Measurements from ENCODE around the gene SLC22A13.
"Not testable (repeated sequence)": the region's sequence is repeated elsewhere in the genome, so short reads cannot be mapped to it uniquely, and the experiment has no call there.

SLC22A13 gene

DNA sequence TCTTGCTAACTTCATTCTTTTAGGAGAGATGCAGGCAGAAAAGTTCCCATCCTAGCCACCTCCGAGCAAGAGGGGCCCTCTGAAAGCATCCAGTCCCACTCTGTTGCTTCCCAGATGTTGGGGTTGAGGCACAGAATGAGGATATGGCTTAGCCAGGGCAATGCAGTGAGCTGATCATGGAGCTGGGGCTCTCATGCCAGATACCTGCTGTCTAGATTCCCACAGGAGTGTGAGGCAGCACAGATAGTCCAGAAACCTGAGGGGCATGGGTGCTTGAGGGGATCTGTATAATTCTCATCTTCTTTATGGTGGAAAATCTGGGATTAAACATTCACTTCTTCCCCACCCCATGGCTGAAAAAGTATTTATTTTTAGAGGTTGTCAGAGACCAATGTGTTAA, 1.2 kb downstream of the SLC22A13 start:
- DNase-seq: no peak

DNA sequence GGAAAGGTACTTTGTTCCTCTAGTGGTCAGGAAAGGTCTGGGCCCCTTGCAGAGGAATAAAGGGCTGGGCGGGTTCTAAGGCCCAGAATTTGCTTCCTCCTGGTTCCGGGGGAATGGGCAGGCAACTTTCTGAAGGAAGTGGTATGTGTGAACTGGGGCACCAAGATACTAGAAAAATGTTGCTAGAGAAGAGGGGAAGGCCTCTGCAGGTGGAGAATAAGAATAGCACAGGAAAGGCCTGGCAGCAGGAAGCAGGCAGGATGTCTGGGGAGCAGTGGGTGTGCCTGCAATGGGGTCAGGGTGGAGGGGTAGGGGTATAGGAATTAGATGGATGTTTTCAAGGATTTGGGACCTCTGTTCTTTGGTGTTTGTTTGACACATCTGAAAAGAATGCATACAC, 2.0 kb downstream of the SLC22A13 start:
- DNase-seq: no peak

DNA sequence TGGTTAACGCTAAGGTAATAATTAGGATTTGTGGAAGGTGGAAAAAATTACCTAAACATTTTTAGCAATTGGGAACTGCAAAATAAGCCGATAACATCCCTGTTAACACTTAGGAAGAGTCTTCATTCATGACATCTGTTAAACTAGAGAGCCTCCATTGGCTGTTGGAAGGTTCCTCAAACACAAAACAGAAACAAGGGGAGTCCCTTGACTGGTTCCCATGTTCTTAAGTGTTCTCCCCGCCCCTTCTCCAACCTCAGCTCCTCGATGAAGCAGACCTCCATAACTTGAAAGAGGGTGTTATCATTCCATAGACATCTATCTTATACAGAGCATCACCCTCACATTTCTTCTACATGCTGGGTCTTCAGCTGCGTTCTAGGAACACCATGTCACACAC, 2.5 kb downstream of the SLC22A13 start:
- DNase-seq: no peak

DNA sequence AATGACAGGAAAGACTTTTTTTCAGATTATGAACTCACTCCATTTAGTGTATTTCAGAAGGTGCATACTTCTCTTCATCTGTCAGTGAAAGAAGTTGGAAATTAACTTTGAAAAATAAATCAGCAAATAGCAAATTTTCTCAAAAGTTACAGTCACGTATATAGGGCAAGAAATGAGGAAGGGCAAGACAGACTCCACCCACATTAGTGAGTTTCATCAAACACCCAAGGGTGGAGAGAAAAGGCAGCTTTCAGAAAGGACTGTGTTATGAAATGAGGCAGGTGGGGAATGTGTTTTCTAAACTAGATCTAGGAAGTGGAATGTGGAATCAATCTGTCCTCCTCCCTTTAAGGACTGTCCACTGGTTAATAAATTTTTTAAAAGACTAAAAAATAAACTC, 2.9 kb downstream of the SLC22A13 start:
- DNase-seq: no peak

DNA sequence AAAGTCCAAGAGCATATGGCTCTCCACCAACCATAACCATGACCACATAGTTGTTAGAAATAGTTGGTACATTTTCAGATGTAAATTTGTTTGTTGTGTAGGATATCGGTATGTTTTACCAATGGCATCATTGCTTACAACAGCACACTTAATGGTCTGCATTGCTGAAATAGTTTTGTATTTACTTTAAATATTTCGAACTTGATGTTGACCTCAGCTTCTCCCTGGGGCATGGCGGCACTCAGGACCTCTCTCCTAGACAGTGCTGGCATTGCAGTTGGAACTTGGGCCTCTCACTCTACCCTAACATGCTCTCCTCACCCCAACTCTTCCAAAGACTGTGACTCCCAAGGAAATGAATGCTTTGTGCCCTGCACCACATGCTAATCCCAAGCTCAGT, 5.0 kb downstream of the SLC22A13 start:
- no peak for DNase-seq

DNA sequence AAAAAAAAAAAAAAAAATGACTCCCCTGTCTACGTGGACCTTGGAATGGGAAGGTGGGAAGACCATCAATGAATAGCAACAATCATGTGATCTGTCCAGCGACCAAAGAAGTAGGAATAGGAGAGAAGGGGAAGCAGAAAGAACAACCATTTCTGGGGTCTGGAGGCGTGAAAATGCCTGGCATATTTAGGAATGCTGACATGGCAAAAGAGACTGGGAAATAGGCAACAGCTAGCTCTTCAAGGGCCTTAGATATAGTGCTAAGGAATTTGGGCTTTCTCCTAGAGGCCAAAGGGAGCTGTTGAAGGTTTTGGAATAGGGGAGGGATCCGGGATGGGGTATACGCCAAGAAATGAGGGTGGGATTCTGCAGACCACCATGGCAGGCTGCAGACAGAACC, 5.9 kb downstream of the SLC22A13 start:
- DNase-seq: no peak

DNA sequence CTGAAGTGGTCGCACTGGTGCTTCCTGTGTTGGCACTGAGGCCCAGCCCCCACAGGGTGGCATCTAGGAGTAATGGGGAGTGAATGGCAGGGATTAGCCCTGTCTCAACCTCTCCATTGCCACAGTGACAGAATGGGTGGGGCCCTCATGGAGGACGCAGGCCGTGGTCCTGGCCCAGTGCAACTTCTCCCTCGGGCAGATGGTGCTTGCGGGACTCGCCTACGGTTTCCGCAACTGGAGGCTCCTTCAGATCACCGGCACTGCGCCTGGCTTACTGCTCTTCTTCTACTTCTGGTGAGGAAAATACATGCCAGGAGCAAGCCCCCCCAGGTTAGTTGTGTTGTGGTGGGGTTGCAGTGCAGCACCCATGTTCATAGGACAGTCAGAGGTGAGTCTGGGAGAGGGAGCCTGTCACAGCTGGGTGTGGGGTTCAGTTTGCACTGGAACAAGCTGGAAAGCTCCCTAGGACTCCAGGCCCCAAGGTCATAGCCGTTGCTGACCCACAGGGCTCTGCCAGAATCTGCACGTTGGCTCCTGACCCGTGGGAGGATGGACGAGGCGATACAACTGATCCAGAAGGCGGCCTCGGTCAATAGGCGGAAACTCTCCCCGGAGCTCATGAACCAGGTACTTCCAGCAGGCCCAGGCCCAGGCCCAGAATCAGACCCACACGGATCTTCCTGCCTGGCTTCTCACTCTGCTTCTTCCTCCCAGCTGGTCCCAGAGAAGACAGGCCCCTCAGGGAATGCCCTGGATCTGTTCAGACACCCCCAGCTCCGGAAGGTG, 9.4 kb downstream of the SLC22A13 start:
- DNase-seq: no peak

DNA sequence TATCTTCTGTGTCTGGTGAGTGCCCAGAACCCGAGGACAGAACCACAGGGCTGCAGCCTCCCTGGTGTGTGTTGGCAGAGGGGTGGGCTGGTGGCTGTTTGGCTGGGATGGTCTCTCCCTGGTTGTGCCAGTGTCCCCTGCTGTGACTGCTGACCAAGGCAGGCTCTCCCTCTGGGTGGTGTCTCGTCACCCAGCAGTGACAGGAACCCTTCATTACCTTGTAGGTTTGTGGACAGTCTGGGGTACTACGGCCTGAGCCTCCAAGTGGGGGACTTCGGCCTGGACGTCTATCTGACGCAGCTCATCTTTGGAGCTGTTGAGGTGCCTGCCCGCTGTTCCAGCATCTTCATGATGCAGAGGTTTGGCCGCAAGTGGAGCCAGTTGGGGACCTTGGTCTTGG, 10.0 kb downstream of the SLC22A13 start:
- no peak for DNase-seq

DNA sequence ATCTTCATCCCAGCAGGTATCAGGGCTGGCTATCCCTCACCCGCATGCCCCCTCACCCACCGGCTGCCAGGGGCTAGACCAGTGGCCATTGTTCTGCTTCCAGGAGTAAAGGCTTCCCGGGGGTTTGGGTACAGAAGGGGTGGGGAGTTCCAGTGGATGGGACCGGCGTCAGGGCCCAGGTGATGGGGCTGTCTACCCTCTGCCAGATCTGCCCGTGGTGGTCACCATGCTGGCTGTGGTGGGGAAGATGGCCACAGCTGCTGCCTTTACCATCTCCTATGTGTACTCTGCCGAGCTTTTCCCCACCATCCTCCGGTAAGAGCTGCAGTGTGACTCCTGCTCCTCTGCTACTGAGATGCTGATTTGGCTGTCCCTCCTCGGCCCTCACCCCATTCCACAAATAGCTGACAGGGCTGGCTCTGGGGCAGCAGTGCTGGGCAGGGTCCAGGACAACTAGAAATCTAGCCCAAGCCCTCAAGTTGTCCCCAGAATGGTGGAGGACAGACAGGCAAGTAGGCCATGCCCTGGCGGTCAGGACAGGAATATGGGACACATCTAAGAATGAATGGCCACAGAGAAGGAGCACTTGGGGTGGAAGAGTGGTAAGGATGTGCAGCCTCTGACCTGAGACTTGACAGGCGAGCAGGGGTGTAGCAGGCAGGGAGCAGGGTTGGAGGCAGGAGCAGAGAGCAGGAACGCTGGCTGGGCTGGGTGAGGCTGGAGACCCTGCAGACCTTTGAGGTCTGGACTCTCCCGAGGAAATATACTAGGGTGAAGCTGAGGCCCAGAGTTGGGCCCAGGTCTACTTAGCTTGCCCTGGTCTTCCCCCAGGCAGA, 10.7 kb downstream of the SLC22A13 start:
- DNase-seq: no peak

DNA sequence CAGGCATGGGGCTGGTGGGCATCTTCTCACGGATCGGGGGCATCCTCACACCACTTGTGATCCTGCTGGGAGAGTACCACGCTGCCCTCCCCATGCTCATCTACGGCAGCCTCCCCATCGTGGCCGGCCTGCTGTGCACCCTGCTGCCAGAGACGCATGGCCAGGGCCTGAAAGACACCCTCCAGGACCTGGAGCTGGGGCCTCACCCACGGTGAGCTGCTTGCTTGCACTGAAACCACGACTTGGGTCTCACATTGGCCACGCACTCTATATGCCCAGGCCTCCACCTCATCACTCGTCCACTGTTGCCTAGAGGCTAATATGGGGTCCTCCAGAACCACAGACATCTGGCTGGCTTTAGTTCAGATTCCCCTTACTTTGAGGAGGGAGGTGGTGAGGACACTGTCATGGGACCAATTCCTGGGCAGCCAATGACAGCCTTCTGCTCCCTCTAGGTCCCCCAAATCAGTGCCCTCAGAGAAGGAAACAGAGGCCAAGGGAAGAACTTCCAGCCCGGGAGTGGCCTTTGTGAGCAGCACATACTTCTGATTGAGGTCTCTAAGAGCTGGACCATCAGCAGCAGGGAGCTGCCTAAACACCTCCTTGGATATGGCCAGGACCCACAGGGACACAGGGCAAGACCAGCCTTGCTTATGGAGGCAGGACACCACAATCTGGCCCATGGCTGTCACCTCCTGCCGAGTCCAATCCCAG, 11.5 kb downstream of the SLC22A13 start:
- DNase-seq: no peak

DNA sequence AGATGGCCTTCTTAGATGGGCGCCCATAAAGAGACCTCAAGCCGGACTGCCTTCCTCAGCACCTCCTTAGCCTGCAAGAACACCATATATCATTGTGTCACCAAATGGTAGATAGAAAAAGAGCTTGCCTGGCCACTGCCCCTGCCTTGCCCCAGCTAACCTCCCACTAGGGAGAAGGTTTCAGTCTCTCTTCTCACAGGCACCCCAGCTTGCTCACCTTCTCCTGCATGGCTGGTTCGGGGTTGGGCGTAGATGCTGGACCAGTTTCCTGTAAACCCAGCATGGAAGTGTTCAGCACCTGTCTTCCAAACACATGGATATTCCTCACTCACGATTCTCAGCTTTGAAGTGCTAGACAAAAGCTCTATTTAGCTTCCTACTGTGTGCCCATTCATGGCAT, 13.2 kb downstream of the SLC22A13 start:
- no peak for DNase-seq

DNA sequence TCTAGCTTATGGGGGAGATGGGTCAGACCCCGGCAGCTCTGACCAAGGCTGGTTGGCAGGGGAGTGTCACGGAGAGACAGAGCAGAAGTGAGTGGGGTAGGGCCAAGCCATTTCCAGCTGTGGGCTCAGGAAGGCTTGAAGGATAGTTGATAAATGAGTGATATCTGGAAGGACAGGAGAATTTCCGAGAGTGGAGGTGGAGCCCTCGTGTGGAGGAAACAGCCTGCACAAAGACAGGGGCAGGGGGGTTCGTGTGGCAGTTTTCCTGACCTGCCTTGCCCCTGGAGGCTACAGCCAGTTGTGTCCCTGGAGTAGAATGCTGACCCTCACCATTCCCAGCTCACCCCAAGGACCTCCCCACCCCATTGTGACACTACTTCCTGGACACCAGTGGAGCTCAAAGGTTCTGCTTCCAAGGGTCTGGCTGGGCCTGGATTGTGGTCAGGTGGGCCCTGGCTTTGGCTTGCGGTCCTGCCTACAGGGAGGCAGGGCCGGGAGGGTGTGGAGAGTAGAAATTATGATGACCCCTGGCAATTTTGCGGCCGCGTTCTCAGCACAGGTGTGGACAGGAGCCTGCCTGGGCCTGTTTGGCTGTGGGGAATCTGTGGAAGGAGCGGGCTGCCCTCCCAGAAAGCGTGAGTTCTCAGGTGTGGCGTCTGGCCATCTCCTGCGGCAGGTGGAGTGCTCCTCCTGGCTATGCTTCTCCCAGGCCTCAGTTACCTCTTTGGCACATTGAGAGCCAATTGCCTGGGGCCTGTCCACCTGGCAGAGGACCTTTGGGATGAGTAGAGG, 16.5 kb downstream of the SLC22A13 start, which contains the start of gene SLC22A14:
Gene SLC22A14, plus strand, starts transcription at position 400 of the 792 bp plus-strand sequence. CDS start 23,733 bp downstream, outside the sequence.
- DNase-seq: no peak

DNA sequence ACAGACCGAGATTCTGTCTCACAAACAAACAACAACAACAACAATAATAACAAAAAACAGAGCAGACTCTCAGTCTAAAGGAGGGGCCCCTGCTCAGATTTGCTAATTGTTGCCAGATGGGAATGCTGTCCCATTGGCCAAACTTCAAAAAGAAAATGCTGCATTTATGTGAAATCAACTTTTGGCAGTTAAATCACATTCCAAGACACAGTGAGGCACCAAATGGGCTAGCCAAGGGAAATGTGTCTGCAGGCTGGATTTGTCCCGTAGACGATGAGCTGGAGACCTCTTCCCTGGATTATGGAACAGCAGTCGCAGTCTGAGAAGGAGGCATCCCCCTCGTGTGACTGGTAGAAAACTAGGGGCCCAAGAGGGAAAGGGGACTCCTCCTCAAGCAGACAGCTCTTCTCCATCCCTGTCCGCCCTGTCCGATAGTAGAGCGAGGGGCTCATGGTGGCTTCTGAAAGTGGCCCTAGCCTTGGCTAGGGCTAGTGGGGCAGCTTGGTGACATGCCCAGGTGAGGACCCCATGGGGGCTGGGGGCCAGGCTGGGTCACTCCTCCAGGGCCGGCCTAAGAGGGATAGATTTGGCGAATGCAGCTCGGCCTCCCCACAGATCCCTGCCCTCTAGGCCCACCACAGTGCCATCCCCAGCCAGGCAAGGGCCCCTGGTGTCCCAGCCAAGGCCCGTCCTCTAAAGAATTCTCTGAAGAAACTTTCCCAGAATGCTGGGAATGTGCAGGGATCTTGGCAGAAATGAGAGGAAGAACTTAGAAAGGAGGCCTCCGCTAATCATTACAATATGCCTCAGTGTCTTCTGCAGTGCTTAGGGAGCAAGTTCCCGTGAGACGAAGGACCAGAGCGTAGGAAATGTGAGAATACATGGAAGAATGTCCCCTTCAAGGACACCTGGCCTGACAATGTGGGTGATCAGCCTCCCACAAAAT, 18.5 kb downstream of the SLC22A13 start:
- DNase-seq: no peak

DNA sequence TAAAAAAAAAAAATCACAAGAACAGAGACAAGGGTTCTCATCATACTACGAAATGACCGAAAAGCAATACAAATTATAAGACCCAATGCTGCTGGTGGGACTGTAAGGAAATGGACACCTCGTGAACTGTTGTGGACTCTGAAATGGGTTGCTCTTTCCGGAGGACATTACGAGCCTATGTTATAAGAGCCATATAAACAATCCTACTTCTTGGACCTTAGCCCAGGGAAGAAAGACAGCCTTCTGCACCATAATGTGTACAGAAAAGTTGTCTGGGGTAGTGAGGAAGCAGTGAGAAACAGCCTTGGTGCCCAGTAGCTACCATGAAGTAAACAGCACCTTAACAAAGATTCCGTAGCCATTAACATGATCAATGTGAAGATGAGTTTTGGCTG, 19.1 kb downstream of the SLC22A13 start:
- DNase-seq: no peak

DNA sequence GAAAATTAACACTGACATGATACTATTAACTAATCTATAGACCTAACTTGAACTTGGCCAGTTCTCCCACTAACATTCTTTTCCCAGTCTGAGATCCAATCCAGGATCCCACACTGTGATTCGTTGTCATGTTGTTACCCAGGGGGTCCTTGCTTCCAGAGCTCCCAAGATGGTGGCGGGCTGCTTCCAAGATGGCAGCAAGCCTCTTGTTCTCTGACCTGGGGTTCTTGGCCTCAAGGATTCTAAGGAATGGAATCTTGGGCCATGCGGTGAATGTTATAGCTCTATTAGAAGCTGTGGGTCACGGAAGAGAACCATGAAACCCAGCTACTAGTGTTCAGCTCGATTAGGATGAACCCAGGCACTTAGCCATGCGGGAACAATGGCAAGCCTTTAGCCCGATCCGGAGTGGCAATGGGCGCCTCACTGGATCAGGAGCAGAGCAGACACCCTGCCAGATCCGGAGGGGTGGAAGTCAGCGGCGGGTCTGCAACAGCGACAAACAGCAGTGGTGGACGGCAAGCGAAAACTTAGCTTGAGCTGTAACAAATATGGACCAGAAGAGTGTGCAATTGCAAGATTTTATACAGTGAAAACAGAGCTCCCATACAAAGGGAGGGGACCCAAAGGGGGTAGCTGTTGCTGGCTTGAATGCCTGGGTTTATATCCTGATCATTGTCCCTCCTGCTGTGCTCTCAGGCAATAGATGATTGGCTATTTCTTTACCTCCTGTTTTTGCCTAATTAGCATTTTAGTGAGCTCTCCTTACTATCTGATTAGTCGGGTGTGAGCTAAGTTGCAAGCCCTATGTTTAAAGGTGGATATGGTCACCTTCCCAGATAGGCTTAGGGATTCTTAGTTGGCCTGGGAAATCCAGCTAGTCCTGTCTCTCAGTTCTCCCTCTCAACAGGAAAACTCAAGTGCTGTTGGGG, 23.9 kb downstream of the SLC22A13 start:
- not testable (repeated sequence) for DNase-seq

DNA sequence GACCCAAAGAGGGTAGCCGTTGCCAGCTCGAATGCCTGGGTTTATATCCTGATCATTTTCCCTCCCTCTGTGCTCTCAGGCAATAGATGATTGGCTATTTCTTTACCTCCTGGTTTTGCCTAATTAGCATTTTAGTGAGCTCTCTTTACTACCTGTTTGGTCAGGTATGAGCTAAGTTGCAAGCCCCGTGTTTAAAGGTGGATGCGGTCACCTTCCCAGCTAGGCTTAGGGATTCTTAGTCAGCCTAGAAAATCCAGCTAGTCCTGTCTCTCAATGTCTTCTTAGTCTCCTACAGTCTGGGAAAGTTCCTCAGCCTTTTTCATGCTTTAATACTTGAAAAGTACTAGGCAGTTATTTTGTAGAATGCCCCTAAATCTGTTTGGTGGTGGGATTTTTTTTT, 31.4 kb downstream of the SLC22A13 start:
- DNase-seq: not testable (repeated sequence)

DNA sequence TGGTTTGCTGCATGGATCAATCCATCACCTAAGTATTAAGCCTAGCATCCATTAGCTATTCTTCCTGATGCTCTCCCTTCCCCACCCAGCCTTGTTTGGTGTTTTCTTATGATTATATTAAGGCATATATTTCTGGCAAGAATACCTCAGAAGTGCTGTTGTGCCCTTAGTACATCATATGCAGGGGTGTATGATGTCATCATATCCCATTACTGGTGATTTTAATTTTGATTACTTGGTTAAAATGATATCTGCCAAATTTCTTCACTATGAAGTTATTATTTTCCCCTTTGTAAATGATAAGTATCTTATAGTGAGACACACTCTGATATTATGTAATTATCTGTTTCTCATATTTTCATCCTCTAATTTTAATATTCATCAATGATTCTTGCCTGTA, 31.9 kb downstream of the SLC22A13 start:
- no peak for DNase-seq

DNA sequence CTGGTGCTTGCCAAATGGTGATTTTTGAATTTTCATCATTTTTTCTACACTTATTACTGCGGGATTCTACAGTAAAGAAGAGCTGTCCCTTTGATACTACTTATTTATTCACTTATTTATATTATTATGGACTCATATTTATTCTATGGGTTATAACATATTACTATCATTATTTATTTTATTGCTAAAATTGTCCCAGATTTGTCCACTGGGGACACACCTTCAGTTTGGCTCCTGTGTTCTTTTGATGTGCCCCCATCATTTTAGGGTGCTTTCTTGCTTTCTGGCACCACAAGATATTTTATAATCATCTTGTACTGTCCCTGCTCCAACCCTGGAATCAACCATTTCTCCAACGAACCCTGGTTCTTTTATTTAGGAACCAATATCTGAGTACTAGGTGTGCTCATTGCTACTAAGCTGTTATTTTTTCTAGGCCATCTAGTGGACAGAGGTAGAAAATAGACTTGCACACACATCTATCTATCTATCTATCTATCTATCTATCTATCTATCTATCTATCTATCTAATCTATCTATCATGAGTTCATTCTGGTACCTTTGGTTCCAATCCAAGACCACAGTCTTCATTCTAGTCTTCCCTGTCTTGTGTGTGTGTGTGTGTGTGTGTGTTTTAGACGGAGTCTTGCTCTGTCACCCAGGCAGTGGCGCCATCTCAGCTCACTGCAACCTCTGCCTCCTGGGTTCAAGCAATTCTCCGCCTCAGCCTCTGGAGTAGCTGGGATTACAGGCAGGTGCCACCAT, 32.5 kb downstream of the SLC22A13 start:
- no peak for DNase-seq

DNA sequence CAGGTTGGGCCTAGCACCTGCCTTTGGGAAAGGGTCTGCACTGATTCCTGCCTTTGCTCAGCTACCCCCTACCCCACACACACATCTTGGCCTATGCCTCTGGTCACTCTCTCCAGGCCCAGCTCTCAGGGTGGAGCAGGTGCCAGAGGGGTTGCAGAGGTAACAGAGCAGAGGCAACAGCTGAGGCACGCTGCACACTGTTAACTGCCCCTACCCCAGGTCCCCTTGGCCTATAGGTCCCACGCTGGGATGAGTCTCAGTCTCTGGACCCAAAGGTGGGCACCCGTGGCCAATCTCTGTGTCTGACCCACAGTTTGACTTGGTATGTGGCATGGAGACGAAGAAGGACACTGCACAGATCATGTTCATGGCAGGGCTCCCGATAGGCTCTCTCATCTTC, 41.3 kb downstream of the SLC22A13 start:
- DNase-seq: no peak

DNA sequence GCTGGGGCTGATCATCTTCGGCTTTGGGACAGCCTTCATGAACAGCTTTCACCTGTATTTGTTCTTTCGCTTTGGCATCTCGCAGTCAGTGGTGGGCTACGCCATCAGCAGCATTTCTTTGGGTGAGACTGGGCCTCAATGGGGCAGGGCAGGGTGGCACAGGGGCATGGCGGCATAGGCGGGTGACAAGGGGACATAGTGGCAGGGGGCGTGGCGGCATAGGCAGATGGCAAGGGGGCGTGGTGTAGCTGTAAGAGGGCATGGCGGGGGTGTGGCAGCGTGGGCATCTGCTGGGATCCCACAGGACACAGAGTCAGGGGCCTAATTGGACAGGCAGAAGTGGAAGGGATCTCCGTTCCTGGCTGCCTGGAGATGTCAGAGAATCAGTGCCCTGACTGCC, 42.0 kb downstream of the SLC22A13 start:
- DNase-seq: no peak
